ENCODE measurements around the gene EXT2. TPM values are rescaled to one million over a fixed set of nuclear protein-coding genes. Genes with fewer than 3 reads are reported as not detected.

EXT2 gene
- total RNA-seq, 1 experiment from 2014 or later: 42.8 TPM

- H3K27ac ChIP-seq (ENCODE audit: low read depth, low read length): no peak overlapping the region
- no peak for DNase-seq (ENCODE audit: low read depth, low spot score)
Measured at GRCh38 chr11:44221456-44221855, 126.0 kb downstream of the EXT2 start.

More at GRCh38 chr11:44221456-44221855, 126.0 kb downstream of the EXT2 start:
- Histone ChIP-seq H3K9ac (ENCODE audit: low read length) (no peak overlapping the region), H3K4me2 (ENCODE audit: low read length) (no peak overlapping the region), H4K20me1 (ENCODE audit: insufficient read depth) (no peaks in the 10 kb centered on the region), H3K9me3 (ENCODE audit: control insufficient read depth in 1 of 2, insufficient read depth in 1 of 2, low read depth in 1 of 2, low read length in 2 of 2) (no peaks in the 10 kb centered on the region), H3K27me3 (ENCODE audit: insufficient read depth, low read length) (no peaks in the 10 kb centered on the region), H3K9me2 (ENCODE audit: insufficient read depth) (no peaks in the 10 kb centered on the region), H3K36me3 (ENCODE audit: control insufficient read depth in 1 of 2, insufficient read depth in 2 of 2, low read length in 2 of 2) (no peaks in the 10 kb centered on the region), H3K79me2 (ENCODE audit: insufficient read depth, low read length) (no peaks in the 10 kb centered on the region), H3K4me3 (replicated peaks in 1 of 2; ENCODE audit: low read depth in 1 of 2, low read length in 2 of 2) (no peak overlapping the region), H2AFZ (ENCODE audit: low read depth, low read length, poor library complexity, severe bottlenecking) (no peak overlapping the region), H3K4me1 (ENCODE audit: control insufficient read depth in 1 of 2, insufficient read depth in 2 of 2, low read length in 2 of 2) (no peaks in the 10 kb centered on the region)
- ChIA-PET POLR2A (no interaction called here), RAD21 (ENCODE audit: low non-redundant PET in 1 of 2, low total read pairs in 2 of 2, uncharacterized antibody in 2 of 2, unreplicated experiment in 2 of 2) (no interaction called here), CTCF (no interaction called here)
- no peak for ATAC-seq
- no TSS peak for BruUV-seq (replicated peaks)
- TF ChIP-seq CTCF (IDR thresholded peaks at IDR 0.05 in 2 of 3, conservative IDR thresholded peaks at IDR 0.05 in 1 of 3; ENCODE audit: borderline replicate concordance in 1 of 3, insufficient read depth in 1 of 3, low read depth in 2 of 3, low read length in 2 of 3) (no peak), ZNF274 (IDR thresholded peaks at IDR 0.05; ENCODE audit: low read depth, low read length) (no peak), CBX3 (IDR thresholded peaks at IDR 0.05; ENCODE audit: low read depth) (no peak), SIN3A (IDR thresholded peaks at IDR 0.05; ENCODE audit: low read depth) (no peak), ZFX (IDR thresholded peaks at IDR 0.05) (no peak), POLR2A (IDR thresholded peaks at IDR 0.05; ENCODE audit: borderline replicate concordance, extremely low read depth, insufficient read depth, insufficient read length) (no peak), POLR2AphosphoS5 (IDR thresholded peaks at IDR 0.05; ENCODE audit: low read depth, low read length) (no peak), ELF1 (IDR thresholded peaks at IDR 0.05; ENCODE audit: borderline replicate concordance, low read depth) (no peak), JUND (IDR thresholded peaks at IDR 0.05) (no peak), FOSL1 (IDR thresholded peaks at IDR 0.05; ENCODE audit: low read depth) (no peak), RAD21 (IDR thresholded peaks at IDR 0.05; ENCODE audit: low read depth) (no peak), EGR1 (IDR thresholded peaks at IDR 0.05; ENCODE audit: low read depth) (no peak), EZH2 (IDR thresholded peaks at IDR 0.05) (no peak), CEBPB (IDR thresholded peaks at IDR 0.05; ENCODE audit: low read depth) (no peak)
- TF ChIP-seq, protein P1, sequence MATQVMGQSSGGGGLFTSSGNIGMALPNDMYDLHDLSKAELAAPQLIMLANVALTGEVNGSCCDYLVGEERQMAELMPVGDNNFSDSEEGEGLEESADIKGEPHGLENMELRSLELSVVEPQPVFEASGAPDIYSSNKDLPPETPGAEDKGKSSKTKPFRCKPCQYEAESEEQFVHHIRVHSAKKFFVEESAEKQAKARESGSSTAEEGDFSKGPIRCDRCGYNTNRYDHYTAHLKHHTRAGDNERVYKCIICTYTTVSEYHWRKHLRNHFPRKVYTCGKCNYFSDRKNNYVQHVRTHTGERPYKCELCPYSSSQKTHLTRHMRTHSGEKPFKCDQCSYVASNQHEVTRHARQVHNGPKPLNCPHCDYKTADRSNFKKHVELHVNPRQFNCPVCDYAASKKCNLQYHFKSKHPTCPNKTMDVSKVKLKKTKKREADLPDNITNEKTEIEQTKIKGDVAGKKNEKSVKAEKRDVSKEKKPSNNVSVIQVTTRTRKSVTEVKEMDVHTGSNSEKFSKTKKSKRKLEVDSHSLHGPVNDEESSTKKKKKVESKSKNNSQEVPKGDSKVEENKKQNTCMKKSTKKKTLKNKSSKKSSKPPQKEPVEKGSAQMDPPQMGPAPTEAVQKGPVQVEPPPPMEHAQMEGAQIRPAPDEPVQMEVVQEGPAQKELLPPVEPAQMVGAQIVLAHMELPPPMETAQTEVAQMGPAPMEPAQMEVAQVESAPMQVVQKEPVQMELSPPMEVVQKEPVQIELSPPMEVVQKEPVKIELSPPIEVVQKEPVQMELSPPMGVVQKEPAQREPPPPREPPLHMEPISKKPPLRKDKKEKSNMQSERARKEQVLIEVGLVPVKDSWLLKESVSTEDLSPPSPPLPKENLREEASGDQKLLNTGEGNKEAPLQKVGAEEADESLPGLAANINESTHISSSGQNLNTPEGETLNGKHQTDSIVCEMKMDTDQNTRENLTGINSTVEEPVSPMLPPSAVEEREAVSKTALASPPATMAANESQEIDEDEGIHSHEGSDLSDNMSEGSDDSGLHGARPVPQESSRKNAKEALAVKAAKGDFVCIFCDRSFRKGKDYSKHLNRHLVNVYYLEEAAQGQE (IDR thresholded peaks at IDR 0.05; ENCODE audit: low read depth): no peak
- intact Hi-C loops (cut with micrococcal nuclease): no loop called here
